Stimulated activated CD4-positive, alpha-beta T cell treated with anti-CD3 and anti-CD28 coated beads, Interleukin-12 subunit alpha, Interleukin-12 subunit beta, amount 100 ng/mL, for 24 hours (primary cell): ENCODE results near the gene ADCYAP1R1.

Source experiments
- DNase-seq, 2 experiments: peaks; one replicate each; pipeline ENCODE4 v3.0.0-alpha.2; 2020; ENCODE audit warnings: low read depth in 2 of 2

Gene ADCYAP1R1

DNA sequence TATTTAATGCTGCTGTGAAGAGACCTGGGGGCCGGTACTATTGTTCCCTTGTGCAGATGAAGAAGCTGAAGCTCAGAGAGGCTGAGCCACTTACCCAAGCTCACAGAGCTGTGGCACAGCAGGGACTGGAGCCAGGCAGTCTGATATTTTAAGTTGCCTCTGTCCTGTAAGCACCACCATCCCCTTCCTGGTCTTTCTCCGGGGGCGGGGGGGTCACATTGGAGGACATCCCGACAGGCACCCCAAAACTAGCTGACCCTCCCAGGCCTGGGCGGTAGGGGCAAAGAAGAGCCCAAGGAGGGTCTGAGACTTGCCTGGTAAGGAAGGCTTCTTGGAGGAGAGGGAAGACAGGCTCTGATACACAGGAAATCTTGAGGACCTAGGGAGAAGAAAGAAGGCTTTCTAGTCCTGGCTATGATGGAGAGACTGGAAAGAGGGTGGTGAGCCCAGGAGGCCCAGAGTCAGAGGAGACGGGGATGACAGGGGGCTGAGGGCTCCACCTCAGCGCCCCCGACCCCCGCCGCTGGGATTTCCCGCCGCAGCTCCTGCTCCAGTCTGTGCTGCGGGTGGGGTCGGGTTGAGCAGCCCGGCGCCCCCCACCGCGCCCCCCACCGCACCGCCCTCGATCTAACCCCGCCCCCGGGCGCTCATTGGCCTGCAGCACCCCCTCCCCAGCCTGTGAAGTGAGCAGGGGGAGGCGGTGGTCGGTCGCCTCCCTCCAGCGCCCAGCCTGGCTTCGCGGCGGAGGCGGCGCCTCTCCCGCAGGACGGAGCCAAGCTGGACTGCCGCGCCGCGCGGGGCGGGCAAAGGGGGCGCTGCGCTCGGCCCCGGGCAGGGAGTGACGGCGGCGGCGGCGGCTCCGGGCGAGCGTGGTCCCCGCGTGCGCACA is at the start of gene ADCYAP1R1:
TSS of gene ADCYAP1R1 (plus strand) at position 711 of the 889 bp plus-strand sequence. CDS start 10,957 bp downstream, outside the sequence.
- no peak for DNase-seq

DNA sequence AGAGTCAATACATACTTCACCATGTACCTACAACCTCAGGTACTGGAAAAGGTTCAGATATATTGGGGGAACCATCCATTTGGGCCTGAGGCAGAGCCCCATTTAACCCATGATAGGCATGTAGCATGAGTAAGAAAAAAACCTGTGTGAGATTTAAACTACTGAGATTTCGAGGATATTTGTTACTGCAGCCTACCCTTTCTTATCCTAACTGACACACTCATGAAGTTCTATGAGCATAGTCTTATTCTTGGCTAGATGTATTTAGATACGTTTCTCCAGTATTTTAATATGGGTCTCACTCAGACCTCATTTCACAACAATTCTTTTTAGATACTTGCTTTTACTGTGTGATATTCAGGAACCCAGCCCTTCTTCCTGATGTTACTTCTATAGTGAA is 49.0 kb upstream of the ADCYAP1R1 start:
- DNase-seq = no peak

DNA sequence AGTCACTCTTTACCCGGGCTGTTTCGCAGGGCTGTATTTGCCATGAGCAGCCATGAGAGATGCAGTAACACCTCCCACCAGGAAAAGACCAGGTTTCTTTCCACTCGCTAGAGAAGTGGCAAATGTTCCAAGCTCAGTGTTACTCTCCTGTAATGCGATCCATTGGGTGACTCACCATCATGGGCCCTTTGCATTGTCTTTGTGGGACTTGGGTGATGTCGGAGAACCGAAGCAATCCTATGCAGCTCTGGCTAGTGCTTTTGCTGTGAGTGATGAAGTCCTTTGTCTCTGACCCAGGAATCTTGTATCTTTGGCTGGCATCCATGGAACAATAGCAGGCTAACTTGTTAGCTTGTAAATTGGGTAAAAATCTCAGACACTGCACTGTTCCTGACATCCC is 48.4 kb upstream of the ADCYAP1R1 start:
- no peak for DNase-seq

DNA sequence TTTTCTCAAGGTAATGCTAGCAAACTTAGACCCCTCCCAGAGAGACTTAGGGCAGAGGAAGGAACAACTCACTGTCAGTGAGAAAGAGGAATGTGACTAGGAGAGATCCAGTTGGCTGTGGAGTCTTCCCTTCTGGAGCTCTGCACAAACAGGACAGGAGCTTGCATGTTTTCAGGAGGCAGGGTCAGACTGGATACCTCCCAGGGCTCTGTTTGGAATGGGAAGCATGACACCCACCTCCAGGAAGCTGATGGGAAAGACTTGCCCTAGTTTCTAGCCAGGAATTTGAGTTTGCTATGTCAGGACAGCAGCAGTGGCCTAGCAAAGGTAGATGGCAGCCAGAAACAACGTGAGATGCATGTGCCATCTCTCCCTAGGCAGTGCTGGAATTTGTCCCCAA is 47.7 kb upstream of the ADCYAP1R1 start:
- DNase-seq = no peak

DNA sequence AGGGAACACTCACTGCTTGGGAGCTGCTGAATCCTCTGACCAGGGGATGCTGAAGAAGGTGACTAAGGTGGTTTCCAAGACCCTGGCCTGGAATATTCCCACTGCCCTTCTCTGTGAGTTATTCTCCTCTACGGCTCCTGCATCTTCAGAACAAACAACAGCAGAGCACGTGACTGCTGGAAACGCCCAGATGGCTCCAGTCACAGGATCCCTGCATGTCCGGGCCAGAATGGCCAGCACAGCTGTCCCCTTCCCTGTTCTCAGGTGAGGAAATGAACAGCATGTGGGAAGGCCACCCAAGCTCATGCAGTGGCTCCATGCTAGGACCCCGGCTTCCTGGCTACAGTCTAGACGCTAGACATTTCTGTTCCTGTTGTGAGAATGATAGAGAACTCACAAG is 45.3 kb upstream of the ADCYAP1R1 start:
- DNase-seq = no peak

DNA sequence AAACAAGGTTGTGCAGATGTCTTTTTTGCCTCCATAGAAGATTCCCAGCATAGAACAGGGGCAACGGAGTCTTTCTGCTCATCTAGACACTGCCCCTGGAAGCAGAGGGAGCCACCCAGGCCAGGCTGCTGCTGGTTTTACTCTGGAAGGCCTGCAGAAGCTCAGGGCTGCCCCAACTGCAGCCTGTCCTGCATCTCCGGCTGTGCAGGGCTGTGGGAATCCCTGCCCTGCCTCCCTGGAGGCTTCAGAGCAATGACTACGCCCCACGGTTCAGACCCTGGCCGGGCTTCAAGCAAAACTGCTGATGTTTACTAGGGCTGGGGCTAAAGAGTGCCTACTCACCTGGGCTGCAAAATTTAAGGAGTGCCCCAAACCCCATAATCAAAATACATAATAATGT is 44.5 kb upstream of the ADCYAP1R1 start:
- no peak for DNase-seq

DNA sequence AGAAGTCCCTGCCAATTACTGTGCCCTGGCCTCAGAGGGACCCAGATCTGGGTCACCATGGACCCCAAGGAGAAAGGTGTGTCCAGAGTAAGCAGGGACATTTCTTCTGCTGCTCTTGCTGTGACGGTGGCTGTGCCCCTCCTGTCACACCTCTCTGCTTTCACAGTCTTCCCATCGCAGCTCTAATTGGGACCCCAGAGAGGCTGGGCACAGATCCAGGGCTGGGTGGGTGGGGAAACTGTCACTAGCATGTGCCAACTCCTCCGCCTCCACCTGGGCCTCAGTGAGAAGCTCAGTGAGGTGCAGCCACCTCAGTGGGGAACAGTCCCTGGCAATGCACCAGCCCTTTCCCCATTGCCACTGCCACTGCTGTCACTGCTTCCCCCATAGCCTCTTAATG is 37.3 kb upstream of the ADCYAP1R1 start:
- no peak for DNase-seq

DNA sequence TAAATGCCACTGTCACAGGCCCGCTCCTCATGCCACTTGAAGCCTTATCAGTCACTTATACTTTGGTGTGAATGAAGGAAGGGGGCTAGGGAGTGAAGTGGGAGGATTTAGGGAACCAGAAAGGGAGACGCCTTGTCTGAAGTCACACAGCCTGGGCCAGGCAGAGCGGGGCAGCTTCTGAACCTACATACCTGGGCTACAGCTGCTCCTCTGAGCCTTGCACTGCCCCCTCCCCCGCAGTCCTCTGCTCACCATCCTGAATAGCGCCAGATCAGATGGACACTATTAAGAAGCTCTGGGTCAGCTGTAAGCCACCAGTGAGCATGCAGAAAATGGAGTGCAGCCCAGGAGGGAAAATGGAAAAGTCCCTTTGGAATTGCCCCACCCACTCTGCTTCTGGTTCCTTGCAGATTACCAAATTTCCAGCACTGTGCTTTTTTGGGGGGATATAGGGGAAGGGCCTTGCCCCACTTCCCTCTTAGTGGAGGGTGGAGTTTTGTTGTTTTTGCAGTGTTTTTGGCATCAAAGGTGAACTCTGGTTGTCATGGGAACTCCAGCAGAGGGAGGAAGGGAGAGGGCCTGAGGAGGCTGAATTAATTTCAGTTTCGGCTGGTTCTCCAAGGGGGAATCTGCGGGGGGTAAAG is 35.0 kb upstream of the ADCYAP1R1 start:
- DNase-seq = no peak

DNA sequence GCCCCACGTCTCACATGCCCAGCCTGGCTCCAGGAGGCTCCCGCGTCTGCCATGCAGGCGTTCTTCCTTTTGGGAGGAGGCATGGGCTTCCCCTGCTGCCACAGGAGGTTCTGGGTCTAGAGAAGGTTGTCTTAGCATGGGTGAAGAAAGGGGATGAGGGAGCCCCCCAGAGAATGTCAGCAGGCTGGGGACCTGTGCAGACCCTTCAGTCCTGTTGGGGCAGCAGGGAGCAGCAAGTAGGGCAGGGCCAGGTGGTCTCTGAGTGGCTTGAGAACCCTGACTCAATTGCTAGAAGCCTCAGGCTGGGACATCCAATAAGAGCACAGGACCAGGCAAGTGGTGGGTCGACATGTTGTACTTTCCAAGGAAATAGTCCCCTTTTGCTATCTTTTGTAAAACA is 34.4 kb upstream of the ADCYAP1R1 start:
- no peak for DNase-seq

DNA sequence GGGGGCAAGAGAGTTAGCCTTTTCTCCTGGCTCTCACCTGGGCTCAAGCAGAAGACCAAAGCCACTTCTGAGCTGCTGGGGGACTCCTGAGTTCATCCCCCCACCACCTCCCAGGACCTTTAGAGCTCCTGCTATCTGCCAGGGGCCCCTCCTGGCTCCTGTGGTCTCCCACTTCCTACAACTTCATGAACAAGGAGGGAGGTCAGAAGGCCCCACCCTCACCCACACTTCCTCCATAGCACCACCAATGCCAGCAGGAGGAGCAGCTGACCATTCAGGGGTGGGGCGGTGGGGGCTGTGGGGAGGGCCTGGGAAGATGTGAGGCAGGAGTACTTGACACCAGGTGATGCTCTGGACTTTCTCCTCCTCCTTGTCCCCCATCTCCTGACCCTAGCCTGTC is 32.6 kb upstream of the ADCYAP1R1 start:
- DNase-seq = no peak

DNA sequence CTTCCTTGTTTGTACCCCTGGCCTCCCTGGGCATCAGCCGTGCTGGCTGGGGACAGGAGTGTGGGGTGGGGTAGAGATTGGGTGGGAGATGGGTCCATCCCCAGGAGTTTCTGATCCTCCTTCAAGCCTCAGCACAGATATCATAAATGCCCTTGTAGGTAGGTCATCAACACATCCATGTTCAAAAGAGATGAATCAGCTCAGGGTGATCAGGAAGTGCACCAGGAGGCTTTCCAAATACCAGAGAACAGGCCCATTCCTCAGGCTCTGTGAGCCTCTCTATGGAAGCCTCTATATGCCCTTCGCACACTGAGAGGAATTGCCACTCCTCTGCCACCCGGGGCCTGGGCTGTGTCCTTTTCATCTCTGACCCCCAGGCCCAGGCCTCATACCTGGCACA is 31.9 kb upstream of the ADCYAP1R1 start:
- DNase-seq = no peak

DNA sequence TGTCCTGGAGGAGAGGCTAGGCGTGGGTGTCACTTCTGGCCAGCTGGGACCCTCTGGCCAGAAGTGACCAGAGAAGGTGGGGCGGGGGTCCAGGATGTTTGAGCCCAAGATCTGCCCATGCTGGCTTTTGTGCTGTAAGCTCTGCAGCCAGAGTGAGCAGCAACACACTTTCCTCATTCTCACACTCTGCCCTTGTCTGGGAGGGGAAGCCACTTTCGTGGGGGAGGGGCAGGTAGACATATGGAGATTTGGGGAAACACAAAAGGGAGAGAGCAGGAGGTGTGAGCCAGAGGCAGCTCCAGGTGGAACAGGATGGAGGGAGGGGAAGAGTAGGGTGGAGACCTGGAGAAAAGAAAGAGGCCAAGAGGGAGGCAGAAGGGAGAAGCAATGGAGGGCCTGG is 31.5 kb upstream of the ADCYAP1R1 start:
- DNase-seq = no peak

DNA sequence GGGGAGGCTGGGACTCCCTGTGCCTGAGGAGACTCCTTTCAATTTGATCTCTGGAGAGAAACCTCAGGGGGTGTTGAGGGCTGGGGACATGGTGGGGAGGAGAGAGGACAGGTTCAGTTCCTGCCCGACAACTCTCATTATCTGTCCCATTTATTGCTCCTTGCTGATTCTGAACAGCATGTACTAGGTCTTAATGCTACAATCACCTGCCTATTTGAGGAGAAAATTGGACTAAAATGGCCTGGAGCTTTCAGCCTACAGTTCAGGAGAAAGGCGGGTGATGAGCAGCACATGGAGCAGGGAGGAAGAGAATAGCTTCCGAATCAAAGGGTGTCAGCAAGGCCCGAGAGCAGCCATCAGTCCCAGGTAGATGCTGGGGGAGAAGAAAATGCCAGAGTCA is 30.0 kb upstream of the ADCYAP1R1 start:
- DNase-seq = no peak

DNA sequence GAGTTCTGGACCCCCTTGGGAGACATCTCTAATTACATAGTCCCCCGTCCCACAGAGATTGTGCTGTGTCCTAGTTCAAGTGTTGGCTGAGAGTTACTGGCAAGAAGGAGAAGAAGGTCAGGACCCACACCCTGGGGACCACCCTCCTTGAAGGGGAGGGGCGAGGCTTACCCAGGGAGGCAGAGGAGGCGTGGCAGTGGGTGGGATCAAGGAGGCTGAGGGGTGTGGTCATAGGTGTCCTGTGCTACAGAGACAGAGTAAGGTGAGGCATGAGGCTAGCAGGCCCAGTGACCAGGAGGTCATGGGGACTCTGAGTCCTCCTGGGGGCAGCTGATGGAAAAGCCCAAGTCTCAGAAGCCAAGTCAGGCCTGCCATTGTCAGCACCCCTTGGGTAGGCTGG is 29.4 kb upstream of the ADCYAP1R1 start:
- DNase-seq = no peak

DNA sequence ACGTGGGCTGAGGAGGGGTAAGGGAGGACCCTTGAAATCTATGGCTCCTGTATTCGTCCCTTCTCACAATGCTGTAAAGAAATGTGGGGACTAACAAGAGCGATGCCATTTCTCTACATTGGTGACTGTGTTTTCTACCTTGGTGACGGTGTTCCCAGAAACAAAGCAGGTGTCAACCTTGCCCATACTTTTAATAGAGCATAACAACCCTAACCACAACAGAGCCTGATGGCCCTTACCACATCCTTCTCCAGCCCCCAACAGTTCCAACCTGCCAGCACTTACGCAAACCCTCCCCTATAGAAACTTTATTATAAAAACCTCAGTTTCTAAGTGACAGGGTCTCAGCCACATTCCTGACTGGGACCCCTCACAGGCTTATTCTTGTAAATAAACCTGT is 28.2 kb upstream of the ADCYAP1R1 start:
- DNase-seq = no peak

DNA sequence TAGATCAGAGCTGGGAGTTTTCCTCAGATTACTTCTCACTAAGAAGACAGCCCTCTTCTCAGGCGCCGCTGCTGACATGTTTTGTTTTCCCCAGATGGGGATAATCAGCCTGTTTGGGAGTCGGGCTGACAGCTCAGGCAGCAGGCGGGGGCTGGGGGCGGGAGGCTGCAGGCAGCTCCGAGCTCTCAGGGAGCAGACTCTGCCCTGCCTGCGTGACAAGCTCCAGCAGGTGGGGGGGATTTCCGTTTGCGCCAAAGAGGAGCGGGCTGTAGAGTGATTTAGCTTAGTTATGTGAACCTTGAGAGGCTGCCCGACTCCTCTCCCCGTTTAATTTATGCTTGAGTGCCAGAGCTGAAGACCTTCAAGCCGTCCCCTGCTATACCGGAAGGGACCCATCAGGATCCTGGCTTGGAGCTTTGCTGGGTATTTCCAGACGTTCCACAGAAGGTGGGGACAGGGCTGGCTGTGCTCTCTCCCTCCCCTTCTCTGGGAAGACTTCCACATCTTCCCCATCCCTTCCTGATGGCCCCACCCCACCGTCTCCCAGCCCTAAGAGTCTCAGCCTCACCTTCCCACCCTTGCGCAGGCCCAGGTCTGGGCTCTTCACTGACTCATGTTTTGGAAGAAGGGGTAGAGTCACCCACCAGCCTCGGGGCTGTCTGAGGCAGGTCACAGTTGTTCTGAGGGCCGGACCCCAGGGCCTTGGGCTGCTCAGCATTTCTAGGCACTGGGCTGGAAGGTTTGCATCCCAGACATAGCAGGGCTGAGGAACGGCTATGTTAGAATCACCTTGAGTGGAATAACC is 24.7 kb upstream of the ADCYAP1R1 start:
- DNase-seq = no peak

DNA sequence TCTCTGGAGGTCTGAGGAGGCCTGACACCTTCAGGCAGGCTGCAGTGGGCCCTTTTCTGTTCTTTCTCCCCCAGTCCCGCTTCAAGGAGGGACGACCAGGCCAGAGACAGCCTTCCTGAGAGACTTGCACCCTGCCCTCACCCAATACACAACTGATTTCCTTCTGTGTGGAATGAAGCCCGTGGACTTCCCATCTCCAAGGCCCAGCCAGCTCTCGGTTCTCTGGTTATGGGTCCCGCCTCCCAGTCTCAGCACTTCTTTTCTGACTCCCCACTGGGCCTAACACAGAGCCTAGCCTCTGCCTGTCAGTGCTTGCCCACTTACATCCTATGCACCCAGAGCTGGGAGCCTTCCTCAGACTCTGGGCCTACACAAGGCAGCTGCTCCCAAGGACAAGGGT is 24.1 kb upstream of the ADCYAP1R1 start:
- no peak for DNase-seq

DNA sequence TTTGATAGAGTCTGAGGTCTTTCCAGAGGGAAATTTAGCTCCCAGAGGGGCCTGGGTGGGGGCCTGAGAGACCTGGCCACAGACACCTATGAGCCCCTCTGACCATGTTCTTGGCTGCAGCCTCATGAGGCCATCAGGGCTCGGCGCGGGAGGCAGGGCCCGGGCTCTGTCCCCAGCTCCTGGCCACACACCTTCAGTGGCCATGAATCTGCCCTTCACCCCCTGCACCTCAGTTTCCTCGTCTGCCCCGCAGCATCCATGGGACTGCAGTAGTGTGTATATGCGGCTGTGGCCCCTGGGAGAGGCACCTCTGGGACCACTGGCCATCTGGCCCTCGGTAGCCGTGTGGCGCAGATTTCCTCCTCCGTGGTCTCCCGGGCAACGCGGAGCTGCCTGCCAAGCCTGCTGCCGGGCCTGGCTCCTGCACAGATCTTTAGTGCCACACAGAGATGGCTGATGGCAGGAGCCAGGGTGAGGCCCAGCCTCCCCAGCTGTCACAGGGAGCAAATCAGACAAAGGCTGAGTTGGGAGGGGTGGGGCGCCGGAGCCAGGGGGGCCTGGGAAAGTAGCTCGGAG is 23.6 kb upstream of the ADCYAP1R1 start:
- DNase-seq = no peak

DNA sequence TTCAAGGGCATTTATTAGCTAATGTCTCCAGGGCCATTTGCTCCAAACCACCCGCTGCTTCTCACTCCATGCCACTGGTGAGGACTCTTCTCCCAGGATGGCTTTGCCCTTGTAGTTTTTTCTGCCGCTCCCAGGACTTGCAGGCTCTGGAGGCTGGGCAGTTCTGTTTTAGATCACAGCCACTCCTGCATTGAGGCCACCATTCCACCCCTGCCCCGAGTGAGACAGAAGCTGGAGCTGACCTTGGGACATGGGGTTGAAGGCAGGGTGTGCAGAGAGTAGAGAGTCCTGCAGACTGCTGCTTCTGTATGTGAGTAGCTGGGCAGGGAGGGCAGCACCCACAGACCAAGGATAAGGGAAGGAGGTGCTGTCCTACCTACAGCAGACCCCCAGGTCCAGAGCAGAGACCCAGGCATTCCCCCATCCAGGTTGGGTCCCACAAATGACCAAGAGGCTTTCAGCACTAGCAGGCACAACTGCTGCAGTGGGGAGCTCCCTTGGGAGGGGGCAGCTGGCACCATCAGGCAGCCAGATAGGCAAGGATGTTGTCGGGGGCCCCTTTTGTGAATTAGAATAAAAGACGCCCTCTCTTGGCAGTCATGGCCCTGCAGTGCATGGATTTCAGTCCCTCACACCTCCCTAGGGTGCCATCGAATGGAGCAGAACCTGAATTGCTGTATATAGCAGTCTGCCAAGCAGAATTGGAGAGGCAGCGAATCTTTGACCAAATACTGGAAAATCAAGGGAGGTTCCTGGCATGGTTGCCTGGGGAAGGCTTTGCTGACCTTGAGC is 22.7 kb upstream of the ADCYAP1R1 start:
- DNase-seq = no peak

DNA sequence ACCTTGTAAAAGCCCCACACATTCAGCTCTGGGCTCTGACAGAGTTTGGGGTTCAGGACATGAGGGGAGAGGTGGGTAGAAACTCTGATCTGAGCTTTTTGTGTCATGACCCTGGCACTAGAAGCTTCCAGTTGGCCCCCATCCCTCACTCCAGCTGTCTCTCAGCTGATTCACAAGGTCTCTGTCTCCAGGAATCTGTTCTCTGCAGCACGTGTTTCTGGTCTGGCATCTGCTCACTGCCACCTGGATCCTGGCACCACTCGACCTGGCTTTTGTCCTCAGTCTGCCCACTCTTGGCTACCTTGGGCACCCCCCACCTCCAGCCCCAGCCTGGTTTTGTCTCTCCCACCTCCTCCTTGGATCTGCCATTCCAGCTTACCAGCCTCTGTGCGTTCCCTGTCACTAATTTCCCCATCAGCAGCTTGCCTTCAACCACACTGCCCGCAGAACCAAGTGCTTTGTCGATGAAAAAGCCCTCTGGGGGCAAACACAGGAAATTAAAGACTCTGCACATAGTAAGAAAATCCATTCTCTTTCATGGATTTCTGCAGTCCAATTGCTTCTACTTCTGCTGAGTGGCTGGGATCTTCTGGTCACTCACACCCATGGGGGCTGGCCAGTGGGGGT is 18.3 kb upstream of the ADCYAP1R1 start:
- DNase-seq = no peak

DNA sequence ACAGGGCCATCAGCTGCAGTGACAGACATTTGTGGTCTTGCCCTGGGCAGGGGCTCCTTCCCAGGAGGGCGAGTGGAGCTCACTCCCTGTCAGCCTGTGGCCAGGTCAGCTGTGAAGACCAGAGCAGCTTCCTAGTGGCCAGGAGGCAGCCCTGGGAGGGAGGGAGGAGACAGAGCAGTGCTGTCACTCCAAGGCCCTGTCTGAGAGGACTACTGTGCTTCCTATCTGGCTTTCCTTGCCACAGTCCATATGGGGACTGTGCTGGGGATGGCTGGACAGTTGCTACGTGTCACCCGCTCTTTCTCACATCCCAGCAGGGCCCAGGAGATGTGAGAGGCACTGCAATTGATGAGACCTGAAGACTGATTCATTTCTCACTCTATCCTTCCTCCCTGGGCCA is 15.2 kb upstream of the ADCYAP1R1 start:
- DNase-seq = no peak
